ENCODE results near the gene DUSP16.

DNA sequence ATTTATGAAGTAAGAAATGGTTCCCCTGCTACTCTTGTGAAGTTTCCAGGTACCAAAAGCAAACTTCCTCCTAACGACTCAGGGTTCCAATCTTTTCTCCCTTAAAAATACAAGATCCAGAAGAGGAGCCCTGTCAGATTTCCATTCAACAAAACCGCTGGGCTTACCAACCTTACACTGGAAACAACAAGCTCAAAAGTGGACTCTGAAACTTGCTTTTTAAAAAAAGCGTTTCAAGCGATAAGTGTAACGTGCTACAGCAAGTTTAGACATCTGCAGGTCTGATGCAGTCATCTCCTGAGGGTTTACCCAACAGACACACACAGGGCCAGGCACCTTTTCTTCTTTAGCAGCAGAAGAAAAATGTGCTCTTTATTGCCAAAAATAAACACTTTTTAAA is 42.1 kb upstream of the DUSP16 start:
- TF ChIP-seq, protein P1, sequence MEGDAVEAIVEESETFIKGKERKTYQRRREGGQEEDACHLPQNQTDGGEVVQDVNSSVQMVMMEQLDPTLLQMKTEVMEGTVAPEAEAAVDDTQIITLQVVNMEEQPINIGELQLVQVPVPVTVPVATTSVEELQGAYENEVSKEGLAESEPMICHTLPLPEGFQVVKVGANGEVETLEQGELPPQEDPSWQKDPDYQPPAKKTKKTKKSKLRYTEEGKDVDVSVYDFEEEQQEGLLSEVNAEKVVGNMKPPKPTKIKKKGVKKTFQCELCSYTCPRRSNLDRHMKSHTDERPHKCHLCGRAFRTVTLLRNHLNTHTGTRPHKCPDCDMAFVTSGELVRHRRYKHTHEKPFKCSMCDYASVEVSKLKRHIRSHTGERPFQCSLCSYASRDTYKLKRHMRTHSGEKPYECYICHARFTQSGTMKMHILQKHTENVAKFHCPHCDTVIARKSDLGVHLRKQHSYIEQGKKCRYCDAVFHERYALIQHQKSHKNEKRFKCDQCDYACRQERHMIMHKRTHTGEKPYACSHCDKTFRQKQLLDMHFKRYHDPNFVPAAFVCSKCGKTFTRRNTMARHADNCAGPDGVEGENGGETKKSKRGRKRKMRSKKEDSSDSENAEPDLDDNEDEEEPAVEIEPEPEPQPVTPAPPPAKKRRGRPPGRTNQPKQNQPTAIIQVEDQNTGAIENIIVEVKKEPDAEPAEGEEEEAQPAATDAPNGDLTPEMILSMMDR (conservative IDR thresholded peaks at IDR 0.05; ENCODE audit: low read depth in 2 of 2) = no peak
- TF ChIP-seq JUNB (IDR thresholded peaks at IDR 0.05; ENCODE audit: unreplicated experiment) (no peak), EZH2 (IDR thresholded peaks at IDR 0.05; ENCODE audit: low read depth, unreplicated experiment) (no peak)

Data from GM23338 (cell line).